Measurements from ENCODE around the gene LIMCH1.

DNA sequence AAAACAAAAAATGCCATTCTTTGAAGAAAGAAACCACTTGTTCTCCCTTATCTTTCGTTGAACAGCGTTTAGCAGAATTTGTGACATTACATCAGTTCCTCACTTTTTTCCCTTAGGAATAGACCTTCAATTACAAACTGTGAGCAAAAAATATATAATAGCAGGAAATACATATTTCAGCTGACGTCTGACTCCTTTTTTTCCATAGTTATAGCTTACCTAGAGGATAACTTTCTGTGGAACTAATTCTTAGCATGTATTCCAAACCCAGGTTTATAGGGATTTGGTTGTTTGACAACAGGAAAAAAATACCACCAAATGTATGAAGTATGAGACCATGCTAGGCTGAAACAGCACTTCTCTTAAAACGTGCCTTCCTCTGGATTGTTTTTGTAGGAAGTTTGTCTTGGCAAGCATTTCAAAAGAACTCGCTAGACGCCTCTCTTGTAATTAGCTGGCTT, 2.0 kb upstream of the LIMCH1 start:
- TF ChIP-seq, protein P1, sequence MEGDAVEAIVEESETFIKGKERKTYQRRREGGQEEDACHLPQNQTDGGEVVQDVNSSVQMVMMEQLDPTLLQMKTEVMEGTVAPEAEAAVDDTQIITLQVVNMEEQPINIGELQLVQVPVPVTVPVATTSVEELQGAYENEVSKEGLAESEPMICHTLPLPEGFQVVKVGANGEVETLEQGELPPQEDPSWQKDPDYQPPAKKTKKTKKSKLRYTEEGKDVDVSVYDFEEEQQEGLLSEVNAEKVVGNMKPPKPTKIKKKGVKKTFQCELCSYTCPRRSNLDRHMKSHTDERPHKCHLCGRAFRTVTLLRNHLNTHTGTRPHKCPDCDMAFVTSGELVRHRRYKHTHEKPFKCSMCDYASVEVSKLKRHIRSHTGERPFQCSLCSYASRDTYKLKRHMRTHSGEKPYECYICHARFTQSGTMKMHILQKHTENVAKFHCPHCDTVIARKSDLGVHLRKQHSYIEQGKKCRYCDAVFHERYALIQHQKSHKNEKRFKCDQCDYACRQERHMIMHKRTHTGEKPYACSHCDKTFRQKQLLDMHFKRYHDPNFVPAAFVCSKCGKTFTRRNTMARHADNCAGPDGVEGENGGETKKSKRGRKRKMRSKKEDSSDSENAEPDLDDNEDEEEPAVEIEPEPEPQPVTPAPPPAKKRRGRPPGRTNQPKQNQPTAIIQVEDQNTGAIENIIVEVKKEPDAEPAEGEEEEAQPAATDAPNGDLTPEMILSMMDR (IDR thresholded peaks at IDR 0.05; ENCODE audit: insufficient read depth, low read depth, low read length), result no peak
- no peak for TF ChIP-seq EZH2 (IDR thresholded peaks at IDR 0.05; ENCODE audit: insufficient read depth, low read length)
